ENCODE measurements around the gene ZNF710. TPM values are rescaled to one million over a fixed set of nuclear protein-coding genes. Genes with fewer than 3 reads are reported as not detected.

ZNF710 gene
- total and polyA plus RNA-seq, 2 of the 8 experiments (the other 6 are each of a cell fraction or from before 2014, with no cell fraction given): 10.5 to 24.0 TPM

- no peak overlapping the region for H4K8ac ChIP-seq (ENCODE audit: extremely low read depth, insufficient read depth, low read length)
- peaks cover 11 to 29% of the 10 kb centered on the region in 2 experiments for H4K20me1 ChIP-seq (replicated peaks in 1 of 2; ENCODE audit: control insufficient read depth in 1 of 2, insufficient read depth in 2 of 2, low read length in 2 of 2)
- no peak overlapping the region for H2BK5ac ChIP-seq (ENCODE audit: low read depth, low read length)
- no peak overlapping the region for H3K9ac ChIP-seq (replicated peaks in 1 of 4; ENCODE audit: extremely low read depth in 1 of 4, low read depth in 3 of 4, low read length in 3 of 4)
- H3K4me3 ChIP-seq (ENCODE audit: extremely low read depth in 1 of 4, insufficient read depth in 2 of 4, low read depth in 3 of 4, low read length in 4 of 4): no peak overlapping the region
- no peak overlapping the region for H3K56ac ChIP-seq (replicated peaks; ENCODE audit: insufficient read length, low read depth, low read length)
- no peak overlapping the region for H2AFZ ChIP-seq (ENCODE audit: low read length)
- H3K14ac ChIP-seq (ENCODE audit: insufficient read length): no peak overlapping the region
- H4K5ac ChIP-seq (ENCODE audit: insufficient read length, low read depth, low read length): no peak overlapping the region
- H3K9me3 ChIP-seq (ENCODE audit: insufficient read depth in 2 of 2, low read depth in 1 of 2, low read length in 1 of 2): no peaks in the 10 kb centered on the region
- H3K27ac ChIP-seq (ENCODE audit: low read depth, low read length): no peak overlapping the region
- TF ChIP-seq RFX5 (IDR thresholded peaks at IDR 0.05; ENCODE audit: borderline replicate concordance, low read depth, low read length) (no peak), NANOG (IDR thresholded peaks at IDR 0.05; ENCODE audit: insufficient read depth, low read depth, low read length, poor library complexity, severe bottlenecking) (no peak), EGR1 (IDR thresholded peaks at IDR 0.05; ENCODE audit: borderline replicate concordance, low read depth, low read length) (no peak), SAP30 (IDR thresholded peaks at IDR 0.05; ENCODE audit: insufficient read depth, insufficient replicate concordance, low read length) (no peak), E2F6 (IDR thresholded peaks at IDR 0.05) (no peak), SIRT6 (IDR thresholded peaks at IDR 0.05; ENCODE audit: low read length) (no peak), ATF2 (IDR thresholded peaks at IDR 0.05; ENCODE audit: low read length) (no peak), FOSL1 (IDR thresholded peaks at IDR 0.05; ENCODE audit: insufficient read depth, low read depth, low read length) (no peak), SP2 (IDR thresholded peaks at IDR 0.05; ENCODE audit: low read length) (no peak), SP4 (IDR thresholded peaks at IDR 0.05; ENCODE audit: low read length) (no peak)
- H3K79me2 ChIP-seq (ENCODE audit: control insufficient read depth in 1 of 2, insufficient read depth in 2 of 2, low read length in 2 of 2): peaks cover 19 to 57% of the 10 kb centered on the region in 2 experiments
- peaks cover 9 to 30% (median 16%) of the 10 kb centered on the region in 4 experiments for H3K4me1 ChIP-seq (replicated peaks in 1 of 4; ENCODE audit: control insufficient read depth in 3 of 4, insufficient read depth in 4 of 4, low read length in 3 of 4)
- peaks cover 6% of the 10 kb centered on the region; the same call in 1 of the 2 replicates for H3K23me2 ChIP-seq (ENCODE audit: low read depth, low read length)
- no peak overlapping the region for H3K23ac ChIP-seq (ENCODE audit: insufficient read length)
- H2BK120ac ChIP-seq (replicated peaks; ENCODE audit: low read depth, low read length): no peak overlapping the region
- H2AK5ac ChIP-seq (ENCODE audit: low read depth, low read length): no peak overlapping the region
- no peak overlapping the region for H3K18ac ChIP-seq (ENCODE audit: extremely low read depth, low read length)
- H3K79me1 ChIP-seq (ENCODE audit: low read depth, low read length): peaks cover 8% of the 10 kb centered on the region
- H3K27me3 ChIP-seq (replicated peaks in 1 of 4; ENCODE audit: control insufficient read depth in 3 of 4, extremely low read depth in 1 of 4, insufficient read depth in 3 of 4, low read length in 3 of 4): peaks cover 0 to 7% (median 2%) of the 10 kb centered on the region in 4 experiments; a peak in 2 of 7 replicates
- H2BK12ac ChIP-seq (ENCODE audit: low read depth, low read length): no peak overlapping the region
- H3K4me2 ChIP-seq (ENCODE audit: insufficient read depth in 1 of 2, low read depth in 2 of 2, low read length in 2 of 2): no peak overlapping the region
- FAIRE-seq (no peak), DNase-seq (ENCODE audit: low read depth in 1 of 2, low spot score in 2 of 2) (no peak)
- 83% methylated on average over 5 of the region's 5 CpGs; no CpG with 5 or more reads in 1 of the 2 experiments for WGBS, 2 experiments (ENCODE audit: extremely low coverage in 1 of 2, insufficient coverage in 1 of 2, insufficient read length in 1 of 2, insufficient replicate concordance in 2 of 2, low coverage in 1 of 2, low lambda C conversion rate in 2 of 2, missing lambda C conversion rate in 1 of 2)
- ChIA-PET CTCF (ENCODE audit: partially characterized antibody) (interaction anchor here (0.7 to 2.1 kb wide), 6 partner anchors 9 to 283 kb away, joined by 3 to 6 read pairs (median 3); no protein-coding TSS in a partner anchor), POLR2A (ENCODE audit: partially characterized antibody) (interaction anchor here (0.9 to 2.8 kb wide), 8 partner anchors 9 to 92 kb away, joined by 3 to 17 read pairs (median 4); partner anchors contain the start of gene ARPIN)
- no peak overlapping the region for H4K91ac ChIP-seq (replicated peaks; ENCODE audit: insufficient read length, low read length)
- no peak overlapping the region for H2BK20ac ChIP-seq (ENCODE audit: low read length)
- no peaks in the 10 kb centered on the region for H3K36me3 ChIP-seq (ENCODE audit: control insufficient read depth in 2 of 4, insufficient read depth in 4 of 4, low read length in 3 of 4)
- H3K4ac ChIP-seq (replicated peaks; ENCODE audit: insufficient read length, low read depth, low read length): no peak overlapping the region
- no peak overlapping the region for H2BK15ac ChIP-seq (ENCODE audit: low read length)
Measured at GRCh38 chr15:90004252-90004651, 3.1 kb downstream of the ZNF710 start.

Measured in H1 (cell line).